DOHH2 (cell line): ENCODE data around the gene CENPN.

Experiments
- H3F3A ChIP-seq: fragments of 200-600 bp; sonication (generic), shearing (Covaris generic); 2 replicates; pipeline ENCODE4 v1.6.0; 2016; ENCODE audit warnings: antibody characterized with exemption, mild to moderate bottlenecking; ENCODE audit not compliant: control insufficient read depth, insufficient read depth
- H3K27ac ChIP-seq: fragments of 200-600 bp; sonication (generic); 2 replicates; pipeline ENCODE4 v1.5.1; 2014; ENCODE audit warnings: low read depth, mild to moderate bottlenecking, low read length, moderate library complexity
- H3K27me3 ChIP-seq: fragments of 200-600 bp; sonication (generic); 2 replicates; pipeline ENCODE4 v1.6.1; 2014; ENCODE audit warnings: mild to moderate bottlenecking, low read length, mixed read lengths; ENCODE audit not compliant: control insufficient read depth
- H3K36me3 ChIP-seq: fragments of 200-600 bp; sonication (generic); 2 replicates; pipeline ENCODE4 v1.6.1; 2014; ENCODE audit warnings: mild to moderate bottlenecking, low read length, moderate library complexity, mixed read lengths; ENCODE audit not compliant: control insufficient read depth
- H3K4me1 ChIP-seq: fragments of 200-600 bp; sonication (generic); 2 replicates; pipeline ENCODE4 v1.6.1; 2014; ENCODE audit warnings: mild to moderate bottlenecking, low read length, mixed read lengths; ENCODE audit not compliant: control insufficient read depth
- H3K4me2 ChIP-seq: fragments of 200-600 bp; sonication (generic); 2 replicates; pipeline ENCODE4 v1.6.0; 2014; ENCODE audit warnings: mild to moderate bottlenecking, low read length, moderate library complexity
- H3K4me3 ChIP-seq: fragments of 200-600 bp; sonication (generic); 2 replicates; pipeline ENCODE4 v1.5.1; 2014; ENCODE audit warnings: mild to moderate bottlenecking, low read length, mixed read lengths
- H3K79me2 ChIP-seq: fragments of 200-600 bp; sonication (generic); 2 replicates; pipeline ENCODE4 v1.6.1; 2014; ENCODE audit warnings: mild to moderate bottlenecking, low read length, mixed read lengths; ENCODE audit not compliant: control insufficient read depth
- H3K9me2 ChIP-seq: fragments of 200-600 bp; sonication (generic); replicated peaks from 2 replicates; pipeline ENCODE4 v1.6.1; 2014; ENCODE audit warnings: mild to moderate bottlenecking, low read length, mixed read lengths; ENCODE audit not compliant: control insufficient read depth
- H3K9me3 ChIP-seq: fragments of 200-600 bp; sonication (generic); 2 replicates; pipeline ENCODE4 v1.6.1; 2014; ENCODE audit warnings: antibody characterized with exemption, low read length, mixed read lengths; ENCODE audit not compliant: control insufficient read depth, insufficient read depth
- H4K20me1 ChIP-seq: fragments of 200-600 bp; sonication (generic); 2 replicates; pipeline ENCODE4 v1.6.0; 2014; ENCODE audit warnings: low read depth, mild to moderate bottlenecking, antibody characterized with exemption, low read length, moderate library complexity; ENCODE audit not compliant: control insufficient read depth, insufficient read depth
- EZH2phosphoT487 ChIP-seq: fragments of 200-600 bp; sonication (generic); IDR thresholded peaks from 2 replicates; pipeline ENCODE4 v1.6.1; 2017; ENCODE audit warnings: borderline replicate concordance, mild to moderate bottlenecking, antibody characterized with exemption, low read length, moderate library complexity, mixed read lengths
- TF ChIP-seq, protein P1 (sequence below): fragments of 200-600 bp; sonication (generic); IDR thresholded peaks from one replicate; pipeline ENCODE4 v1.5.1; 2014; ENCODE audit warnings: antibody characterized with exemption, mild to moderate bottlenecking, low read depth, low read length; ENCODE audit not compliant: poor library complexity, severe bottlenecking

Gene CENPN

GRCh38 chr16:81060576-81061306, 53.7 kb downstream of the CENPN start:
- H3K9me3 ChIP-seq = no peaks in the 10 kb centered on the region
- no peaks in the 10 kb centered on the region for H4K20me1 ChIP-seq
- H3F3A ChIP-seq = no peaks in the 10 kb centered on the region
- H3K36me3 ChIP-seq = no peaks in the 10 kb centered on the region
- H3K27me3 ChIP-seq = no peaks in the 10 kb centered on the region
- H3K4me3 ChIP-seq = no peak overlapping the region
- no peaks in the 10 kb centered on the region for H3K9me2 ChIP-seq
- H3K79me2 ChIP-seq = no peaks in the 10 kb centered on the region
- no peaks in the 10 kb centered on the region for H3K4me1 ChIP-seq
- no peak overlapping the region for H3K4me2 ChIP-seq
- no peak overlapping the region for H3K27ac ChIP-seq
- TF ChIP-seq EZH2phosphoT487 = no peak
- TF ChIP-seq, protein P1, sequence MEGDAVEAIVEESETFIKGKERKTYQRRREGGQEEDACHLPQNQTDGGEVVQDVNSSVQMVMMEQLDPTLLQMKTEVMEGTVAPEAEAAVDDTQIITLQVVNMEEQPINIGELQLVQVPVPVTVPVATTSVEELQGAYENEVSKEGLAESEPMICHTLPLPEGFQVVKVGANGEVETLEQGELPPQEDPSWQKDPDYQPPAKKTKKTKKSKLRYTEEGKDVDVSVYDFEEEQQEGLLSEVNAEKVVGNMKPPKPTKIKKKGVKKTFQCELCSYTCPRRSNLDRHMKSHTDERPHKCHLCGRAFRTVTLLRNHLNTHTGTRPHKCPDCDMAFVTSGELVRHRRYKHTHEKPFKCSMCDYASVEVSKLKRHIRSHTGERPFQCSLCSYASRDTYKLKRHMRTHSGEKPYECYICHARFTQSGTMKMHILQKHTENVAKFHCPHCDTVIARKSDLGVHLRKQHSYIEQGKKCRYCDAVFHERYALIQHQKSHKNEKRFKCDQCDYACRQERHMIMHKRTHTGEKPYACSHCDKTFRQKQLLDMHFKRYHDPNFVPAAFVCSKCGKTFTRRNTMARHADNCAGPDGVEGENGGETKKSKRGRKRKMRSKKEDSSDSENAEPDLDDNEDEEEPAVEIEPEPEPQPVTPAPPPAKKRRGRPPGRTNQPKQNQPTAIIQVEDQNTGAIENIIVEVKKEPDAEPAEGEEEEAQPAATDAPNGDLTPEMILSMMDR = no peak

DNA sequence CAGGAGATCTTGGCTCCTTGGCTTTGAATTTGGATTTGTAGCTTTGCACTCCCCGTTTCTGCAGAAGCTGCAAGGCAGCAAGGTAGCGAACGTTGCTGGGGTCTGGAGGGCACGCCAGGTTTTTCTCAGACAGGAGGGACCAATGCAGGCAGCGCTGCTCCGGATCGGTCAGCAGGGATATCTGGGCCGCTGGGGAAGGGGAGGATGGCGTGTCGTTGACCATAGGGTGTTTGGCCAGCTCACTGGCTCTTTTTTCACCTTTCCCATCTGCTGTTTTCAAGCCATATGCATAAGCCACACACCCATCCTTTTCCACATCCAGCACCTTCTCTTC, 54.3 kb downstream of the CENPN start:
- Histone ChIP-seq H3K4me1 (no peaks in the 10 kb centered on the region), H3K9me3 (no peaks in the 10 kb centered on the region), H3K27ac (no peak overlapping the region), H3K4me3 (no peak overlapping the region), H3K27me3 (no peaks in the 10 kb centered on the region), H3K36me3 (no peaks in the 10 kb centered on the region), H4K20me1 (no peaks in the 10 kb centered on the region), H3F3A (no peaks in the 10 kb centered on the region), H3K4me2 (no peak overlapping the region), H3K79me2 (no peaks in the 10 kb centered on the region), H3K9me2 (no peaks in the 10 kb centered on the region)
- no peak for TF ChIP-seq EZH2phosphoT487
- TF ChIP-seq, protein P1 = no peak

- H3K4me3 ChIP-seq = no peak overlapping the region
- H3K36me3 ChIP-seq = no peaks in the 10 kb centered on the region
- H4K20me1 ChIP-seq = no peaks in the 10 kb centered on the region
- H3K79me2 ChIP-seq = no peaks in the 10 kb centered on the region
- H3K4me2 ChIP-seq = no peak overlapping the region
- H3F3A ChIP-seq = no peaks in the 10 kb centered on the region
- H3K9me2 ChIP-seq = no peaks in the 10 kb centered on the region
- H3K27me3 ChIP-seq = no peaks in the 10 kb centered on the region
- H3K9me3 ChIP-seq = no peaks in the 10 kb centered on the region
- no peak overlapping the region for H3K27ac ChIP-seq
- TF ChIP-seq EZH2phosphoT487 = no peak
- TF ChIP-seq, protein P1 = no peak
- no peaks in the 10 kb centered on the region for H3K4me1 ChIP-seq
These were observed 55.0 kb downstream of the CENPN start for GRCh38 chr16:81061871-81062608.
